Fibroblast of lung (primary cell): ENCODE measurements around the gene HTR5A. TPM values are rescaled to one million over a fixed set of nuclear protein-coding genes. Genes with fewer than 3 reads are reported as not detected.

ENCODE experiments used
- DNase-seq, 2 donors: peaks; one replicate each; pipeline versions ENCODE4 v3.0.0 to v3.0.0-alpha.2; 2010; ENCODE audit warnings: low read depth in 2 of 2
- H2AFZ ChIP-seq: 2 replicates; pipeline ENCODE4 v1.5.1; 2012; ENCODE audit warnings: low read length, control low read depth, inconsistent platforms
- H3K27ac ChIP-seq: 2 replicates; pipeline ENCODE4 v1.5.1; 2011; ENCODE audit warnings: low read length, control low read depth; ENCODE audit not compliant: insufficient read depth
- H3K27me3 ChIP-seq: 2 replicates; pipeline ENCODE4 v1.5.1; 2011; ENCODE audit warnings: mild to moderate bottlenecking, low read length; ENCODE audit not compliant: control insufficient read depth, insufficient read depth
- H3K36me3 ChIP-seq: 2 replicates; pipeline ENCODE4 v1.5.1; 2011; ENCODE audit warnings: low read length; ENCODE audit not compliant: control insufficient read depth, insufficient read depth
- H3K4me1 ChIP-seq: 2 replicates; pipeline ENCODE4 v1.5.1; 2011; ENCODE audit warnings: low read length; ENCODE audit not compliant: control insufficient read depth, insufficient read depth; ENCODE audit errors: extremely low read depth
- H3K4me2 ChIP-seq: 2 replicates; pipeline ENCODE4 v1.5.1; 2011; ENCODE audit warnings: low read length, control low read depth; ENCODE audit not compliant: insufficient read depth; ENCODE audit errors: extremely low read depth
- H3K4me3 ChIP-seq, 4 experiments: fragments of 200-600 bp in 1 of 4; sonication (generic) in 1 of 4; replicated peaks in 1 of 4; 2 replicates each; pipeline ENCODE4 v1.5.1; 2011 to 2016; ENCODE audit warnings: low read length in 4 of 4, low read depth in 3 of 4, mild to moderate bottlenecking in 3 of 4, control low read depth in 2 of 4, inconsistent platforms in 1 of 4, mixed read lengths in 1 of 4; ENCODE audit not compliant: insufficient read depth in 1 of 4; ENCODE audit errors: control extremely low read depth in 1 of 4
- H3K79me2 ChIP-seq: 2 replicates; pipeline ENCODE4 v1.5.1; 2012; ENCODE audit warnings: mild to moderate bottlenecking, low read length, inconsistent platforms; ENCODE audit not compliant: control insufficient read depth, insufficient read depth
- H3K9ac ChIP-seq: 2 replicates; pipeline ENCODE4 v1.5.1; 2011; ENCODE audit warnings: mild to moderate bottlenecking, low read length, control low read depth; ENCODE audit not compliant: insufficient read depth
- H3K9me3 ChIP-seq: 2 replicates; pipeline ENCODE4 v1.5.1; 2012; ENCODE audit warnings: low read depth, low read length; ENCODE audit not compliant: control insufficient read depth, insufficient read depth
- H4K20me1 ChIP-seq: 2 replicates; pipeline ENCODE4 v1.5.1; 2011; ENCODE audit warnings: low read length; ENCODE audit not compliant: control insufficient read depth, insufficient read depth; ENCODE audit errors: extremely low read depth
- EZH2 ChIP-seq: IDR thresholded peaks from 2 replicates; pipeline ENCODE4 v1.5.1; 2012; ENCODE audit warnings: low read length, control low read depth, mild to moderate bottlenecking; ENCODE audit errors: missing control alignments
- polyA plus RNA-seq, 2 donors: library from polyadenylated mRNA; depleted of rRNA in 1 of 2; stranded (reverse) in 1 of 2; unstranded in 1 of 2; fragments of >200 nt; gene quantifications; 2 replicates each; pipeline ENCODE4 v1.2.1, GENCODE V29; 2011 to 2012; ENCODE audit warnings: missing spikeins in 1 of 2
- total RNA-seq: library from RNA; depleted of rRNA; stranded (reverse); fragments of >200 nt; gene quantifications from 2 replicates; pipeline ENCODE4 v1.2.1, GENCODE V29; 2014
- TF ChIP-seq, protein P1 (sequence below), 2 donors: IDR thresholded peaks in 1 of 2; conservative IDR thresholded peaks in 1 of 2; 1 replicate in 1 of 2; 2 replicates in 1 of 2; pipeline ENCODE4 v1.5.1; 2011 to 2012; ENCODE audit warnings: low read length in 2 of 2, control low read depth in 1 of 2, inconsistent platforms in 1 of 2, low read depth in 1 of 2, mild to moderate bottlenecking in 1 of 2

The HTR5A gene
- total and polyA plus RNA-seq, 2 donors (not counting 1 experiment from before 2014, with no cell fraction given), result not detected

- H3K36me3 ChIP-seq, result no peaks in the 10 kb centered on the region
- H3K79me2 ChIP-seq, result no peaks in the 10 kb centered on the region
- no peaks in the 10 kb centered on the region for H3K27me3 ChIP-seq
- TF ChIP-seq, protein P1, sequence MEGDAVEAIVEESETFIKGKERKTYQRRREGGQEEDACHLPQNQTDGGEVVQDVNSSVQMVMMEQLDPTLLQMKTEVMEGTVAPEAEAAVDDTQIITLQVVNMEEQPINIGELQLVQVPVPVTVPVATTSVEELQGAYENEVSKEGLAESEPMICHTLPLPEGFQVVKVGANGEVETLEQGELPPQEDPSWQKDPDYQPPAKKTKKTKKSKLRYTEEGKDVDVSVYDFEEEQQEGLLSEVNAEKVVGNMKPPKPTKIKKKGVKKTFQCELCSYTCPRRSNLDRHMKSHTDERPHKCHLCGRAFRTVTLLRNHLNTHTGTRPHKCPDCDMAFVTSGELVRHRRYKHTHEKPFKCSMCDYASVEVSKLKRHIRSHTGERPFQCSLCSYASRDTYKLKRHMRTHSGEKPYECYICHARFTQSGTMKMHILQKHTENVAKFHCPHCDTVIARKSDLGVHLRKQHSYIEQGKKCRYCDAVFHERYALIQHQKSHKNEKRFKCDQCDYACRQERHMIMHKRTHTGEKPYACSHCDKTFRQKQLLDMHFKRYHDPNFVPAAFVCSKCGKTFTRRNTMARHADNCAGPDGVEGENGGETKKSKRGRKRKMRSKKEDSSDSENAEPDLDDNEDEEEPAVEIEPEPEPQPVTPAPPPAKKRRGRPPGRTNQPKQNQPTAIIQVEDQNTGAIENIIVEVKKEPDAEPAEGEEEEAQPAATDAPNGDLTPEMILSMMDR (conservative IDR thresholded peaks at IDR 0.05 in 1 of 2, IDR thresholded peaks at IDR 0.05 in 1 of 2; ENCODE audit: low read depth in 1 of 2, low read length in 2 of 2), result no peak
- TF ChIP-seq EZH2, result no peak
- no peak overlapping the region for H2AFZ ChIP-seq
- H3K4me3 ChIP-seq, result no peak overlapping the region
- no peak overlapping the region for H3K4me2 ChIP-seq
- no peak overlapping the region for H3K9ac ChIP-seq
- no peak for DNase-seq
- no peaks in the 10 kb centered on the region for H3K9me3 ChIP-seq
- H3K4me1 ChIP-seq, result no peaks in the 10 kb centered on the region
- no peaks in the 10 kb centered on the region for H4K20me1 ChIP-seq
- H3K27ac ChIP-seq, result no peak overlapping the region
Observed at GRCh38 chr7:155122831-155123230, 52.7 kb downstream of the HTR5A start.

DNA sequence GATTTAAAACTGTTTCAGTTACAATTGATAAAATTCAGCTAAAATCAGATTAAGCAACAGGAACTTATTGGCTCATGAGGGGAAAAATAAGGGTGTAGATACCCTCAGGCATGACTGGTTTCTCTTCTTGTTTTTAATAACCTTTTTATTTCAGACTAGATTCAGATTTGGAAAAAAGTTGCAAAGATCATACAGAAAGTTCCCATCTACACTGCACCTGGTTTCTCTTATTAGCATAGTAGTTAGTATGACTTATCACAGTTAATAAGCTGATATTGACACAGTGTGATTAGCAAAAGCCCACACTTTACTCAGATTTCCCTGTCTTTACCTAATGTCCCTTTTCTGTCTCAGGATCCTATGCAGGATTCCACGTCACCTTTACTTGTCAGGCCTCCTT lies 53.3 kb downstream of the HTR5A start:
- H3K4me1 ChIP-seq, result no peaks in the 10 kb centered on the region
- no peak overlapping the region for H2AFZ ChIP-seq
- H3K79me2 ChIP-seq, result no peaks in the 10 kb centered on the region
- H3K9me3 ChIP-seq, result no peaks in the 10 kb centered on the region
- no peak overlapping the region for H3K27ac ChIP-seq
- TF ChIP-seq EZH2, result no peak
- TF ChIP-seq, protein P1 (conservative IDR thresholded peaks at IDR 0.05 in 1 of 2, IDR thresholded peaks at IDR 0.05 in 1 of 2; ENCODE audit: low read depth in 1 of 2, low read length in 2 of 2), result no peak
- H4K20me1 ChIP-seq, result no peaks in the 10 kb centered on the region
- H3K4me2 ChIP-seq, result no peak overlapping the region
- H3K36me3 ChIP-seq, result no peaks in the 10 kb centered on the region
- H3K27me3 ChIP-seq, result no peaks in the 10 kb centered on the region
- H3K4me3 ChIP-seq, result no peak overlapping the region
- DNase-seq, result no peak
- H3K9ac ChIP-seq, result no peak overlapping the region

GRCh38 chr7:155124706-155125105 lies 54.6 kb downstream of the HTR5A start:
- Histone ChIP-seq H3K4me1 (no peaks in the 10 kb centered on the region), H3K36me3 (no peaks in the 10 kb centered on the region), H3K9me3 (no peaks in the 10 kb centered on the region), H2AFZ (no peak overlapping the region), H3K9ac (no peak overlapping the region), H3K4me2 (no peak overlapping the region), H3K27me3 (no peaks in the 10 kb centered on the region), H3K27ac (no peak overlapping the region), H3K79me2 (no peaks in the 10 kb centered on the region), H3K4me3 (no peak overlapping the region), H4K20me1 (no peaks in the 10 kb centered on the region)
- no peak for DNase-seq
- TF ChIP-seq, protein P1 (conservative IDR thresholded peaks at IDR 0.05 in 1 of 2, IDR thresholded peaks at IDR 0.05 in 1 of 2; ENCODE audit: low read depth in 1 of 2, low read length in 2 of 2), result no peak
- no peak for TF ChIP-seq EZH2
